Measurements from ENCODE around the gene ANKMY1.

DNA sequence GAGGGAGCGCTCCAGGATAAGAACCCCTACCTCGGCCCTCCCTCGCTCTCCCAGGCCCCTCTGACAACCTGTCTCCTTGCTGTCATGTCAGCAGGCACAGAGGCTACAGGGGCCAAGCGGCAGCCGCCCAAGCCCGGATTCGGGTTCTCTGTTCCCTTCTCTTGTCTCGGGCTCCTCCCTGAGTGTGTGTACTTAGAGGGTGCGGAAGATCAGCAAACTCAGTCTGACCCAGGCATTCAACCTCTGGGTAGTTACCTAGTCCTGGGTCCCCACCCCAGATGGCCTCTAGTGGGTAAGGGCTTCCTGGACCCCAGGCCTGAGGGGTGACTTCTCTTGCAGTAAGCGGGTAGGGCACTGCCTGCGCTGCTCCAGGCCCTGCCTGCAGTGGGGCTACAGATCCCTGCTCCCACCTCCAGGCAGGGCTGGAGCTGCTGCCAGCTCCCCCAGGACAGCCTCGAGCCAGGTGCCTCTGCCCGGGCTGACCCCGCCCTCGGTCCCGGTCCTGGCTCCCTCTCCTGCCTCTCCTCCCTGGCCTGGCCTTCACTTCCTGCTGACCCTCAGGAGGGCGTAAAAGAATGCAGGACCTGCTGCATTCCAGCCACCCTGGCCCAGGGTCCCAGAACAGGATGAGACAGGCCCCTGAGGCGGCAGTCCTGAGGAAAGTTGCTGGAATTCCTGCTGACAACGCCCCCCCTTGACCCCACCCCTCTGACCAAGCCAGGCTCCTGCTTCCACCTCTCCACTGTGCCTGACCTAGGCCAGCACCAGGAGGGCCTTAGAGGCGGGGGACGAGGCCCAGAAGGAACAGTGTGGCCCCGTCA is 100.4 kb downstream of the ANKMY1 start:
- TF ChIP-seq, protein P1, sequence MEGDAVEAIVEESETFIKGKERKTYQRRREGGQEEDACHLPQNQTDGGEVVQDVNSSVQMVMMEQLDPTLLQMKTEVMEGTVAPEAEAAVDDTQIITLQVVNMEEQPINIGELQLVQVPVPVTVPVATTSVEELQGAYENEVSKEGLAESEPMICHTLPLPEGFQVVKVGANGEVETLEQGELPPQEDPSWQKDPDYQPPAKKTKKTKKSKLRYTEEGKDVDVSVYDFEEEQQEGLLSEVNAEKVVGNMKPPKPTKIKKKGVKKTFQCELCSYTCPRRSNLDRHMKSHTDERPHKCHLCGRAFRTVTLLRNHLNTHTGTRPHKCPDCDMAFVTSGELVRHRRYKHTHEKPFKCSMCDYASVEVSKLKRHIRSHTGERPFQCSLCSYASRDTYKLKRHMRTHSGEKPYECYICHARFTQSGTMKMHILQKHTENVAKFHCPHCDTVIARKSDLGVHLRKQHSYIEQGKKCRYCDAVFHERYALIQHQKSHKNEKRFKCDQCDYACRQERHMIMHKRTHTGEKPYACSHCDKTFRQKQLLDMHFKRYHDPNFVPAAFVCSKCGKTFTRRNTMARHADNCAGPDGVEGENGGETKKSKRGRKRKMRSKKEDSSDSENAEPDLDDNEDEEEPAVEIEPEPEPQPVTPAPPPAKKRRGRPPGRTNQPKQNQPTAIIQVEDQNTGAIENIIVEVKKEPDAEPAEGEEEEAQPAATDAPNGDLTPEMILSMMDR (IDR thresholded peaks at IDR 0.05; ENCODE audit: insufficient read depth, low read depth, low read length): no peak
- no peak for TF ChIP-seq EZH2 (IDR thresholded peaks at IDR 0.05; ENCODE audit: insufficient read depth, low read length)

Data from astrocyte (in vitro differentiated cells and primary cell).